Keratinocyte (primary cell): ENCODE results near the gene GRPEL2. TPM values are rescaled to one million over a fixed set of nuclear protein-coding genes. Genes with fewer than 3 reads are reported as not detected.

Source experiments
- DNase-seq: peaks from one replicate; pipeline ENCODE4 v3.0.0-alpha.2; 2011; ENCODE audit warnings: low read depth, missing footprints, low spot score
- FAIRE-seq: peaks from 2 replicates; lab custom pipeline; 2011; peaks lifted over from hg19 to GRCh38; lab: Jason Lieb, UNC
- H2AFZ ChIP-seq: 2 replicates; pipeline ENCODE4 v1.6.0; 2012; ENCODE audit warnings: low read length, control low read depth, inconsistent platforms; ENCODE audit not compliant: control insufficient read depth
- H3K27ac ChIP-seq: 2 replicates; pipeline ENCODE4 v1.5.1; 2011; ENCODE audit warnings: low read length; ENCODE audit not compliant: control insufficient read depth, insufficient read depth
- H3K27me3 ChIP-seq: 3 replicates; pipeline ENCODE4 v1.6.0; 2011; ENCODE audit warnings: low read length; ENCODE audit not compliant: control insufficient read depth, insufficient read depth; ENCODE audit errors: extremely low read depth
- H3K36me3 ChIP-seq, 2 experiments: 2 replicates in 1 of 2; 3 replicates in 1 of 2; pipeline ENCODE4 v1.5.1; 2011; ENCODE audit warnings: low read length in 2 of 2, mild to moderate bottlenecking in 1 of 2; ENCODE audit not compliant: control insufficient read depth in 2 of 2, insufficient read depth in 2 of 2; ENCODE audit errors: extremely low read depth in 1 of 2
- H3K4me1 ChIP-seq: 3 replicates; pipeline ENCODE4 v1.5.1; 2011; ENCODE audit warnings: low read length; ENCODE audit not compliant: control insufficient read depth, insufficient read depth; ENCODE audit errors: extremely low read depth
- H3K4me2 ChIP-seq: 3 replicates; pipeline ENCODE4 v1.6.0; 2011; ENCODE audit warnings: low read depth, low read length; ENCODE audit not compliant: control insufficient read depth, insufficient read depth; ENCODE audit errors: extremely low read depth
- H3K4me3 ChIP-seq, 3 experiments: fragments of 200-600 bp in 1 of 3; sonication (generic) in 1 of 3; 2 replicates in 2 of 3; 3 replicates in 1 of 3; pipeline ENCODE4 v1.5.1; 2011 to 2016; ENCODE audit warnings: low read length in 3 of 3, mild to moderate bottlenecking in 3 of 3, control low read depth in 2 of 3, inconsistent platforms in 1 of 3, low read depth in 1 of 3, mixed read lengths in 1 of 3, mixed run types in 1 of 3, moderate library complexity in 1 of 3; ENCODE audit not compliant: control insufficient read depth in 2 of 3, insufficient read depth in 2 of 3; ENCODE audit errors: extremely low read depth in 1 of 3
- H3K79me2 ChIP-seq: 2 replicates; pipeline ENCODE4 v1.6.0; 2012; ENCODE audit warnings: low read length; ENCODE audit not compliant: control insufficient read depth, insufficient read depth
- H3K9ac ChIP-seq: 3 replicates; pipeline ENCODE4 v1.6.0; 2011; ENCODE audit warnings: low read length; ENCODE audit not compliant: control insufficient read depth, insufficient read depth; ENCODE audit errors: extremely low read depth
- H3K9me1 ChIP-seq: 3 replicates; pipeline ENCODE4 v1.6.0; 2011; ENCODE audit warnings: low read length; ENCODE audit not compliant: control insufficient read depth, insufficient read depth; ENCODE audit errors: extremely low read depth
- H3K9me3 ChIP-seq: 2 replicates; pipeline ENCODE4 v1.5.1; 2012; ENCODE audit warnings: low read depth, low read length; ENCODE audit not compliant: control insufficient read depth
- H4K20me1 ChIP-seq: 3 replicates; pipeline ENCODE4 v1.6.0; 2011; ENCODE audit warnings: low read length; ENCODE audit not compliant: control insufficient read depth, insufficient read depth; ENCODE audit errors: extremely low read depth
- EZH2 ChIP-seq: IDR thresholded peaks from one replicate; pipeline ENCODE4 v1.6.1; 2012; ENCODE audit warnings: inconsistent platforms, mild to moderate bottlenecking, low read length, moderate library complexity
- dilution Hi-C: fragments of 300-500 bp; cut with MboI; formaldehyde crosslinking; loops from one replicate; pipeline ENCODE4 v1.7.0; 2020; ENCODE audit warnings: low sequenced_read_pairs; ENCODE audit not compliant: extremely low pct_ligation_motif_present
- polyA plus RNA-seq, 5 experiments: library from polyadenylated mRNA; depleted of rRNA in 3 of 5; stranded (reverse) in 3 of 5; stranded (forward) in 1 of 5; unstranded in 1 of 5; fragments of >200 nt; gene quantifications; 1 replicate in 1 of 5; 2 replicates in 3 of 5; 3 replicates in 1 of 5; pipeline versions ENCODE4 v1.2.1 to v1.2.3, GENCODE V29; 2011 to 2012; ENCODE audit warnings: missing spikeins in 2 of 5, low read depth in 1 of 5, low replicate concordance in 1 of 5
- TF ChIP-seq, protein P1 (sequence below), 3 experiments: IDR thresholded peaks in 1 of 3; conservative IDR thresholded peaks in 1 of 3; optimal IDR thresholded peaks in 1 of 3; 2 replicates in 2 of 3; 3 replicates in 1 of 3; pipeline versions ENCODE3 to v1.5.1; 2011; ENCODE audit warnings: low read length in 3 of 3, mild to moderate bottlenecking in 3 of 3, moderate library complexity in 2 of 3, control low read depth in 1 of 3, inconsistent platforms in 1 of 3; ENCODE audit not compliant: insufficient read depth in 2 of 3; ENCODE audit errors: extremely low read depth in 1 of 3

Gene GRPEL2
- polyA plus RNA-seq, 1 donor (not counting 4 experiments of a cell fraction or from before 2014, with no cell fraction given) = 17.5 TPM

DNA sequence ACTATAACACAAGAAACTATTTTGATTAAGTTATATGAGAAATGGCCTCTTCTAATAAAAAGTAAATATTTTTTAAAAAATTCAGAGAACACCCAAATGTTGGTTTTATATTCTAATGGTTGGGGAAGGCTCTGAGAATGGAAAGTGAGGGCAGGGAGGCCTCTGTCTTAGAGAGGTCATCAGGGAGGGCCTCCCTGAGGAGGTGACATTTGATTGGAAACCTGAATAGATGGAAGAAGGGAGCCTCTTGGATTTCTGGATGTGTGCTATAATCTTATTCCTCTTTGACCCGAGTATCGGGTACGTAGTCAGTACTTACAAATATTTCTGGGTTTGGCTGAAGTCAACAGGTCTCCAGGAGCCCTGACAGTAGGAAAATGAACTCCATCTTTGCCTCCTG lies 26.1 kb upstream of the GRPEL2 start:
- Histone ChIP-seq H3K27me3 (no peaks in the 10 kb centered on the region), H3K4me3 (no peak overlapping the region), H3K9ac (no peak overlapping the region), H3K36me3 (peaks cover 1 to 4% of the 10 kb centered on the region in 2 experiments), H3K4me1 (peaks cover 13% of the 10 kb centered on the region), H3K27ac (no peak overlapping the region), H3K9me3 (no peaks in the 10 kb centered on the region), H3K79me2 (no peaks in the 10 kb centered on the region), H2AFZ (no peak overlapping the region), H3K9me1 (no peaks in the 10 kb centered on the region), H3K4me2 (no peak overlapping the region), H4K20me1 (no peaks in the 10 kb centered on the region)
- DNase-seq (no peak), FAIRE-seq (no peak)
- dilution Hi-C loops = no loop called here
- TF ChIP-seq, protein P1, sequence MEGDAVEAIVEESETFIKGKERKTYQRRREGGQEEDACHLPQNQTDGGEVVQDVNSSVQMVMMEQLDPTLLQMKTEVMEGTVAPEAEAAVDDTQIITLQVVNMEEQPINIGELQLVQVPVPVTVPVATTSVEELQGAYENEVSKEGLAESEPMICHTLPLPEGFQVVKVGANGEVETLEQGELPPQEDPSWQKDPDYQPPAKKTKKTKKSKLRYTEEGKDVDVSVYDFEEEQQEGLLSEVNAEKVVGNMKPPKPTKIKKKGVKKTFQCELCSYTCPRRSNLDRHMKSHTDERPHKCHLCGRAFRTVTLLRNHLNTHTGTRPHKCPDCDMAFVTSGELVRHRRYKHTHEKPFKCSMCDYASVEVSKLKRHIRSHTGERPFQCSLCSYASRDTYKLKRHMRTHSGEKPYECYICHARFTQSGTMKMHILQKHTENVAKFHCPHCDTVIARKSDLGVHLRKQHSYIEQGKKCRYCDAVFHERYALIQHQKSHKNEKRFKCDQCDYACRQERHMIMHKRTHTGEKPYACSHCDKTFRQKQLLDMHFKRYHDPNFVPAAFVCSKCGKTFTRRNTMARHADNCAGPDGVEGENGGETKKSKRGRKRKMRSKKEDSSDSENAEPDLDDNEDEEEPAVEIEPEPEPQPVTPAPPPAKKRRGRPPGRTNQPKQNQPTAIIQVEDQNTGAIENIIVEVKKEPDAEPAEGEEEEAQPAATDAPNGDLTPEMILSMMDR (optimal IDR thresholded peaks at IDR 0.05 in 1 of 3, IDR thresholded peaks at IDR 0.05 in 1 of 3, conservative IDR thresholded peaks at IDR 0.05 in 1 of 3; ENCODE audit: extremely low read depth in 1 of 3, insufficient read depth in 2 of 3, low read length in 3 of 3) = no peak
- TF ChIP-seq EZH2 = no peak

DNA sequence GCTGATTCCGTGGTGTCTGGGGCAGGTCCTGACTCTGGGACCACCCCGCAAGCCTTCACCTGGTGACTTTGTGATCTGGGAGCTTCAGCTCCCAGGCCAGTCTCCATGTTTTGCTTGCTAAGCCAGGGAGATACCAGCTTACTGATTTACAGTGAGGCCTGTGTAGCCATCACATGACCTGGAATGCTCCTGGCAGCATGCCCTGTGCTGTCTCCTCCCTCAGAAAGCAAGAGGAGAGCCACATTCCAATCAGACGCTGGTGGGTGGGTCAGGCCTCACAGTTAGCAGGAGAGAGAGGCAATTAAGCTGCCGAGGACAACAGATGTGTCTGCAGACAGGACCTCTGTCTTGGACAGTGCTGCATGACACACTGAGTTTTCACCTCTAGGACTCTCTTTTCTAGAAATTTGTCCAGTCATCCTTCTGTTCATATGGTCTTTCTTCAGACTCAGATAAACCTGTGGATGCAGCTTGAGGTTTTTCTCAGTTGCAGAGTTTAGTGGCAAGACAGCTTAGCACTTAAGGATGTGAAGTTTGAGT lies 24.4 kb upstream of the GRPEL2 start:
- peak; percentile 64 for DNase-seq

More for the DNA sequence above, 24.4 kb upstream of the GRPEL2 start:
- Histone ChIP-seq H4K20me1 (no peaks in the 10 kb centered on the region), H3K9ac (peak overlapping the region; percentile 65), H3K9me1 (peaks cover 2% of the 10 kb centered on the region), H2AFZ (peak overlapping the region; percentile 93), H3K4me3 (no peak overlapping the region), H3K79me2 (no peaks in the 10 kb centered on the region), H3K27ac (peak overlapping the region; percentile 78), H3K27me3 (no peaks in the 10 kb centered on the region), H3K9me3 (no peaks in the 10 kb centered on the region), H3K36me3 (peaks cover 1 to 4% of the 10 kb centered on the region in 2 experiments), H3K4me1 (peaks cover 30% of the 10 kb centered on the region), H3K4me2 (peak overlapping the region; percentile 44)
- no peak for TF ChIP-seq EZH2
- TF ChIP-seq, protein P1 (optimal IDR thresholded peaks at IDR 0.05 in 1 of 3, IDR thresholded peaks at IDR 0.05 in 1 of 3, conservative IDR thresholded peaks at IDR 0.05 in 1 of 3; ENCODE audit: extremely low read depth in 1 of 3, insufficient read depth in 2 of 3, low read length in 3 of 3) = no peak
- FAIRE-seq = peak; percentile 94
- dilution Hi-C loops = no loop called here
